NCI-H82 treated with DMSO at 0.1 percent for 48 hours (cell line): ENCODE measurements around the gene CACNA1C.

Experiments used
- DNase-seq: peaks from one replicate; lab custom pipeline; 2025; ENCODE audit not compliant: unreplicated experiment; lab: John Stamatoyannopoulos, UW

The CACNA1C gene

GRCh38 chr12:2290516-2291065 lies 237.8 kb downstream of the CACNA1C start:
- no peak for DNase-seq

GRCh38 chr12:2291182-2291832 lies 238.5 kb downstream of the CACNA1C start:
- DNase-seq, result peak; percentile 34

GRCh38 chr12:2291947-2292346 lies 239.2 kb downstream of the CACNA1C start:
- DNase-seq, result no peak

- DNase-seq, result no peak
Measured at GRCh38 chr12:2292560-2292959, 239.8 kb downstream of the CACNA1C start.

GRCh38 chr12:2294651-2295475 lies 242.1 kb downstream of the CACNA1C start:
- DNase-seq, result no peak

GRCh38 chr12:2295941-2296461 lies 243.2 kb downstream of the CACNA1C start:
- no peak for DNase-seq

GRCh38 chr12:2297004-2297403 lies 244.2 kb downstream of the CACNA1C start:
- no peak for DNase-seq

- no peak for DNase-seq
Measured at GRCh38 chr12:2297658-2298057, 244.9 kb downstream of the CACNA1C start.

- no peak for DNase-seq
Measured at GRCh38 chr12:2298556-2299200, 245.9 kb downstream of the CACNA1C start.

GRCh38 chr12:2299206-2299605 lies 246.4 kb downstream of the CACNA1C start:
- DNase-seq, result no peak

- DNase-seq, result no peak
Measured at GRCh38 chr12:2300168-2300567, 247.4 kb downstream of the CACNA1C start.

GRCh38 chr12:2300886-2301285 lies 248.1 kb downstream of the CACNA1C start:
- DNase-seq, result no peak

- DNase-seq, result no peak
Measured at GRCh38 chr12:2301531-2302461, 249.0 kb downstream of the CACNA1C start.

- no peak for DNase-seq
Measured at GRCh38 chr12:2302711-2303580, 250.2 kb downstream of the CACNA1C start.

- DNase-seq, result no peak
Measured at GRCh38 chr12:2304223-2304622, 251.4 kb downstream of the CACNA1C start.

- no peak for DNase-seq
Measured at GRCh38 chr12:2306012-2306411, 253.2 kb downstream of the CACNA1C start.

GRCh38 chr12:2306735-2307134 lies 253.9 kb downstream of the CACNA1C start:
- DNase-seq, result no peak

GRCh38 chr12:2307550-2307949 lies 254.8 kb downstream of the CACNA1C start:
- DNase-seq, result no peak

GRCh38 chr12:2309647-2310046 lies 256.9 kb downstream of the CACNA1C start:
- DNase-seq, result no peak
